ENCODE data around the gene ITPA.
"Not testable (repeated sequence)": the region's sequence is repeated elsewhere in the genome, so short reads cannot be mapped to it uniquely, and the experiment has no call there.

Gene ITPA

DNA sequence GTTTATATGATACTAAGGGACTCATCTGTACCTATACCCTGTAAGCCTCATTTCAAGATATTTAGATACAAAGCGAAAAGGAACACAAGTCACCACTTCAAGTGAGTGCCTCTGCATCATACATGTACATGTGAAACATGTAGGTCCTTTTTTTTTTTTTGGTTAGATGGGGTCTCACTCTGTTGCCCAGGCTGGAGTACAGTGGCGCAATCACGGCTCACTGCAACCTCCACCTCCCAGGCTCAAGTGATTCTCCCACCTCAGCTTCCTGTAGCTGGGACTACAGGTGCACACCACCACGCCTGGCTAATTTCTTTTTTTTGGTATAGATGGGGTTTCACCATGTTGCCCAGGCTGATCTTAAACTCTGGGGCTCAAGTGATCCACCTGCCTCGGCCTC lies 26.9 kb upstream of the ITPA start:
- H3K4me3 ChIP-seq; H3K9me3 ChIP-seq; H3K27me3 ChIP-seq (ENCODE audit: low read depth); H3K36me3 ChIP-seq (replicated peaks); DNase-seq (ENCODE audit: low spot score in 2 of 2); in situ Hi-C loops (cut with MboI; ENCODE audit: low sequenced_read_pairs); H3K4me1 ChIP-seq: not testable (repeated sequence)

DNA sequence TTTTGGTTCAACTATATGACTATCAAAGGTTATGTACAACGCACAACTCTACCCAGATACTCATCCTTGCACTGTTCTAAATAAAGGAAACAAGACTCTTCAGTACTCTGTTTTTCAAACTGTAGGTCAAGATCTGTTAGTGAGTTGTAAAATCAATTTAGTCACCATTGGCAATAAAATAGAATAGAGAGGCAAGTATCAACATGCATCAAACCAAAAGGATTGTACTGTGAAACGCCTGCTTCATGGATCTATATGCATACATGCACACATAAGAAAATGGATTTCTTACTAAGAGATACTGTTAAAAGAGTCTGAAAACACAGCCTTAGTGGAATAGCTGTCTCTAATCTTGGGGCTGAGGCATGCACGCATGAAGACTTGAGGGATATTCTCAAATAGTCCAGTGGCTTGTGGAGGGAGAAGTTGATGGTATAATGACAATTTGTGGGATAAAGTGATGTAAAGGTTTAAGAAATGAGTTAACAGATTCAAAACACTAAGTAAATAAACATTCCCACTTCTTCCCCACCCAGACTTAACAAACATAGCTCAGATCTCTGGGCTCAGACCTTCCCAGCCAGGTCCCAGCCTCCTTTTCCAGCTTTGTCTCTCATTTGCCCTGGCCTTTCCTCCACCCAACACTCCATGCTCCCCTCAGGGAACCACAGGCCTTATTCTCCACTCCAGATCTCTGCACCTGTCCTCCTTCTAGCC lies 25.2 kb upstream of the ITPA start:
- DNase-seq (ENCODE audit: low spot score in 2 of 2), result no peak
- Histone ChIP-seq H3K27me3 (ENCODE audit: low read depth) (no peaks in the 10 kb centered on the region), H3K4me3 (no peak overlapping the region), H3K36me3 (replicated peaks) (peaks cover under 1% of the 10 kb centered on the region), H3K9me3 (no peaks in the 10 kb centered on the region), H3K4me1 (no peaks in the 10 kb centered on the region)
- in situ Hi-C loops (cut with MboI; ENCODE audit: low sequenced_read_pairs), result no loop called here

DNA sequence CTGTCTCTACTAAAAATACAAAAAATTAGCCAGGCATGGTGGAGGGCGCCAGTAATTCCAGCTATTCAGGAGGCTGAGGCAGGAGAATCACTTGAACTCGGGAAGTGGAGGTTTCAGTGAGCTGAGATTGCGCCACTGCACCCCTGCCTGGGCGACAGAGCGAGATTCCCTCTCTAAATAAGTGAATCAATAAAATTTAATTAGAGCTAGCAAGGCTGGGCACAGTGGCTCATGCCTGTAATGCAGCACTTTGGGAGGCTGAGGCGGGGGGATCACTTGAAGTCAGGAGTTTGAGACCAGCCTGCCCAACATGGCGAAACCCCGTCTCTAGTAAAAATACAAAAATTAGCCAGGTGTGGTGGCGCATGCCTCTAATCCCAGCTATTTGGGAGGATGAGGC lies 21.4 kb upstream of the ITPA start:
- H3K4me1 ChIP-seq; H3K4me3 ChIP-seq; DNase-seq (ENCODE audit: low spot score in 2 of 2); H3K27me3 ChIP-seq (ENCODE audit: low read depth); in situ Hi-C loops (cut with MboI; ENCODE audit: low sequenced_read_pairs); H3K9me3 ChIP-seq: not testable (repeated sequence)
- peaks cover 34% of the 10 kb centered on the region for H3K36me3 ChIP-seq (replicated peaks)

DNA sequence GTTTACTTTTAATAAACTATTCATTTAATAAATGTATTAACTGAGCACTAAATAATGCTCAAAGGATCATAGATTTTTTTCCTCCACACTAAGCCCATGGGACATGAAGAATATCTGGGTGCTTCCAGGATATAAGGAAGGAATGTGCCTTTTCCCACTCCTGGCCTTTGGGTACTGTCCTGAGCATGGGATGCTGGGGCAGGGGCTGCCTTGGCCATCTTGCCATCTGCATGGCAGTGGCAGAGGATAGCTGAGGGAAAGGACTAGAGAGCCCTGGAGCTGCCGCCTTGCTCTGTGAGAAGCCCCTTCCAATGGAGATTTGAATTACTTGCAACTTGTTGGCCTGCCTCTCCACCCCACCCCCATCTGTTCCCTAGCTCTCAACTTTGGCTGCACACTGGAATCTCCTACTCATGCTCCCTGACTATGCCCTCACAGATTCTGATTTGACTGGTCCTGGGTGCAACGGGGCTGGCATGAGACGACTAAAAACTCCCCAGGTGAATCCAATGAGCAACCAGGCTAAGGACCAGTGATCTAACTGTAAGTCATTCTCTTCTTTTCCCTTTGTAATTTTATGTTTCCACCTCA lies 20.4 kb upstream of the ITPA start:
- Histone ChIP-seq H3K4me3 (no peak overlapping the region), H3K9me3 (no peaks in the 10 kb centered on the region), H3K27me3 (ENCODE audit: low read depth) (no peaks in the 10 kb centered on the region), H3K36me3 (replicated peaks) (peaks cover 45% of the 10 kb centered on the region), H3K4me1 (no peaks in the 10 kb centered on the region)
- no peak for DNase-seq (ENCODE audit: low spot score in 2 of 2)
- in situ Hi-C loops (cut with MboI; ENCODE audit: low sequenced_read_pairs), result no loop called here

DNA sequence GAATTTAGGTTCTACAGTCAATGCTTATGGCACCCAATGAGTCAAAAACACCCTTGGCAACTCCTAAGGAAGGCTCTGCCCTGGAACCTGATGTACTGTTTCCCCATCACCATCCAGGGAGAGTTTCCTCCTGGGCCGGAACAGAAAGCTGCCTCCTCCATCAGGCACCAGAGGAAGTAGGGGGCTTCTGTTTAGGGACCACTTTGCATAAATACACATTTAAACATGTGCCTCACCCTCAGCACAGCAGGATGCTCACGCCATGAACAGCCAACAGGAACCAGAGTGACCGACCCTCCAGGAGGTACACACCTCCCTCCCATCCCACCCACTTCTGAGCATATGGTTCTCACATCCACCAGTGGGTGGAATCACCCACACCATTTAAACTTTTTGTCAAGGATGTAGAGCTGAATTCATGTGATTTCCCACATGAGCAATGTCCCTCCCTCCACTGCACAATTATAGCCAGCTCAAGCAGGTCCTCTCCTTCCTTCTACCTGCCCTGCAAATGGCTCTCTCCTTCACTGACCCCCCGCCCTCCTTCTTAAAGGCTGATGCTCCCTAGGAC lies 19.7 kb upstream of the ITPA start:
- DNase-seq (ENCODE audit: low spot score in 2 of 2), result no peak
- in situ Hi-C loops (cut with MboI; ENCODE audit: low sequenced_read_pairs), result no loop called here
- no peaks in the 10 kb centered on the region for H3K9me3 ChIP-seq
- H3K36me3 ChIP-seq (replicated peaks), result peaks cover 52% of the 10 kb centered on the region
- no peaks in the 10 kb centered on the region for H3K4me1 ChIP-seq
- no peak overlapping the region for H3K4me3 ChIP-seq
- H3K27me3 ChIP-seq (ENCODE audit: low read depth), result no peaks in the 10 kb centered on the region

DNA sequence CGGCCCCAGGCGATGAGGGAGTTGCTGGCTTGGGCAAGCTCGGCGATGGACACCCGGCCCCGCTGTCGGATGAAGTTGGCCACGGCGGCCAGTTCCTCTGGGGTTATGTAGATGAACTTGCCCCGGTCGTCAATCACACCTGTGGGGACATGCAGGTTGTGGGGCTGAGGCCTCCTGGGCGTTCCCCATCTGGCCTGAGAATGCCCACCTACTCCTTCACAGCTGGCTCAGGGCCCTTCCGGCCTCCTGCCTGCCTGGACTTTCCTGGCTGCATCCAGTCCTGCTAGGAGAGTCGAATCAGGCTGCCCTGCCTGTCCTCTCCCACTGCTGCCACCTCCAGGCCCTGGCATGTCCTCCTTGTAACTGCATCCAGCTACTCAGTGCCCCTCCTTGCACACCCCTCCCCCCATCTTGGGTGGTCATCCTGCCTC lies 18.6 kb upstream of the ITPA start:
- DNase-seq (ENCODE audit: low spot score in 2 of 2), result no peak
- H3K27me3 ChIP-seq (ENCODE audit: low read depth), result no peaks in the 10 kb centered on the region
- in situ Hi-C loops (cut with MboI; ENCODE audit: low sequenced_read_pairs), result no loop called here
- H3K4me1 ChIP-seq, result no peaks in the 10 kb centered on the region
- no peaks in the 10 kb centered on the region for H3K9me3 ChIP-seq
- peaks cover 62% of the 10 kb centered on the region for H3K36me3 ChIP-seq (replicated peaks)
- no peak overlapping the region for H3K4me3 ChIP-seq

DNA sequence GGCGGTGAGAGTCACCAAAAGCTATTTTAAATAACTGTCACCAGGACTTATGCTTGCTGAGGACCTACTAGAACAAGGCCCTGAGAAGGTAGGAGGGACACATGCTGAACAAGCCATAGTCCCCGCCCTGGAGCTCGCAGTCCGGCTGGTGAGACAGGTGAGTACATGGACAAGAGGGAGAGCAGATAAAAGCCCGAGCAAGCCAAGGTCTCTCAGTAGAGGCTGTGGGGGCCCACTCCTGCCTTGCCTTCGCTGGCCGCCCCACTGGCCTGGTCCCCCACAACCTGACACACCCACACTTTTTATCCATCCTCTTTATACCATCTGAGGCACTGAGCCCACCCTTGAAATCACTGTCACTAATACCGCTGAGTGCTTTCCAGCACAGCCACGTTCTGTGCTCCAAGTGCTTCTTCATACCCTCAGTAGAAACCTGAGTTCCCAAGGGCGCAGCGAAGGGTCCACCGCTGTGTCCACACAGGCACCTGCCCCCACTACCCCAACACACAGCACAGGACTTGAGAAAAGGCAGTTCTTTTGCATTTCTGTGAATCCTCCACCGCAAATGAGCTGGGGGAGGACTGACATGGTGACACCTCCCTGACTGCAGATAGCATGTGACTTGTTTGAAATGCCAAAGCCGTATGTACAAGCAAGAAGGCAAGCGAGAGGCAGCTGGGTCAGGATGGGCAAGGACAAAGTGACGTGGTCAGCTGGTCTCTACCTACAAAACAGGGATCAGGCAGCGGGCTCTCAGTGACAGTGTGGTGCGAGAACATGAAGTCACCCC lies 16.9 kb upstream of the ITPA start:
- peaks cover 72% of the 10 kb centered on the region for H3K36me3 ChIP-seq (replicated peaks)
- DNase-seq (ENCODE audit: low spot score in 2 of 2), result no peak
- H3K4me1 ChIP-seq, result no peaks in the 10 kb centered on the region
- in situ Hi-C loops (cut with MboI; ENCODE audit: low sequenced_read_pairs), result no loop called here
- H3K4me3 ChIP-seq, result no peak overlapping the region
- no peaks in the 10 kb centered on the region for H3K27me3 ChIP-seq (ENCODE audit: low read depth)
- no peaks in the 10 kb centered on the region for H3K9me3 ChIP-seq

DNA sequence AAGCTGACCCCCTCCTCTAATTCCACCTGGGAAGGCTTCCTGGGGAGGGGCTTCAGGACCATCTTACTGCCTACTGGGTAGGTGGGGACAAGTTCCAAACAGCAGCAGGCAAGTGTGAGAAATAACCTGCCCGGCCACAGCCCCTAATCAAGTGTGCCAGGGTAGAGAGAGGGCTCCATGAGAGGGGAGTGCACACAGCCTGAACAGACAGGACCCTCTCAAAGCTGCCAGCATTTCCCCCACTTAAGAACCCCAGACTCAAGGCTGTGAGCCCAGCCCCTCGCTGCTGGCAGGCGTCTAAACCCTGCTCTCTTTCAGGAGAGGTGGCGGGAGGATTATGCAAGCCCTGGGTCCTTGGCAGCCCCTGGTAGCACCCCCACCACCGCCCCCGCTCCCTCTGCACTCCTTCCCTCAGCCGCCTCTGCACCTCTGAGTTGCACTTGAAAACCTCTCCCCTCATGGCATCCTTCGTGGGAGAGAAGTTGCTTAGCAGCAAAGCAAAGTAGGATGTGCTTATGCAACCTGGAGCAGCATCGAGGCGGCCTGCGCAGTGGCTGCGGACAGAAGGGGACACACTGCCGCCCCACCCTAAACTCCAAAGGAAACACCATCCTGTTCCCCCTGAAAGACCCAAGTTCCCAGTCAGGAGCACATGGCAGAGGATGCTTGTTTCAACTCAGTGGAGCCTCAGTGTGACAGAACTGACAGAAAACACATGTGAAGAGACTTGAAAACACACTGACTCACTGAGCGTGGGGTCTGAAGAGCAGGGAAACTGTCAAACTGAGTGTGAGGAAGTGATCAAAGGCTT lies 15.3 kb upstream of the ITPA start:
- Histone ChIP-seq H3K4me3 (no peak overlapping the region), H3K27me3 (ENCODE audit: low read depth) (no peaks in the 10 kb centered on the region), H3K36me3 (replicated peaks) (peaks cover 78% of the 10 kb centered on the region), H3K9me3 (no peaks in the 10 kb centered on the region), H3K4me1 (no peaks in the 10 kb centered on the region)
- in situ Hi-C loops (cut with MboI; ENCODE audit: low sequenced_read_pairs), result no loop called here
- no peak for DNase-seq (ENCODE audit: low spot score in 2 of 2)

DNA sequence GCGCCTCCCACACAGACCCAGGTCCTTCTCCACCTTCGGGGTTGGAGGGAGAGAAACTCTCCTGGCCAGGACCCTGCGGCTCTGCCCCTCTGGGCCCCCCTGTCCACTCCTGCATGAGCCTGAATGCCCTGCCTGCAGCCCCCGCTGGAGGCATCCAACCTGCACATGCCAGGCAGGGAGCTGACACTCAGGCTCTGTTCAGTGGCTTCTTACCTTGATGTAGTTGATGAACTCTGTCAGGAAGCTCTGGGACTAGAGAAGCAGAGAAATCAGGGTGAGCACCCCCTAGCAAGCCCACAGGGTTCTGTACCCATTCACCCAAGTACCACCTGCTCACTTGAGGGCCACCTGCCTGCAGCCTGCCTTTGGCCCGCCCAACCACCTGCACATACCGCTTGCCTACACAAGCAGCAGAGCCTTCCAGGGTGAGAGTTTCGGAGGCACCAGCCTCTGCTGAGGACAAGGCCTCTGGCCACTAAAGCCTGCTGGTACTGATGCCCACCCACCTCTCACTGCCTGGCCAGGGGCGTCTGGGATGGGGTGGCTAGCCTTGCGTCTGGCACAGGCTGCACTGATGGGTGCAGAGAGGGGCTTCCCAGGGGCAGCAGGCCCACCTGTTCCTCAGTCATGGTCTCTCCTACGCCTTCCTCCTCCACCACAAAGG lies 14.5 kb upstream of the ITPA start:
- no peak for DNase-seq (ENCODE audit: low spot score in 2 of 2)
- in situ Hi-C loops (cut with MboI; ENCODE audit: low sequenced_read_pairs), result no loop called here
- Histone ChIP-seq H3K9me3 (no peaks in the 10 kb centered on the region), H3K4me1 (no peaks in the 10 kb centered on the region), H3K4me3 (no peak overlapping the region), H3K36me3 (replicated peaks) (peaks cover 82% of the 10 kb centered on the region), H3K27me3 (ENCODE audit: low read depth) (no peaks in the 10 kb centered on the region)

DNA sequence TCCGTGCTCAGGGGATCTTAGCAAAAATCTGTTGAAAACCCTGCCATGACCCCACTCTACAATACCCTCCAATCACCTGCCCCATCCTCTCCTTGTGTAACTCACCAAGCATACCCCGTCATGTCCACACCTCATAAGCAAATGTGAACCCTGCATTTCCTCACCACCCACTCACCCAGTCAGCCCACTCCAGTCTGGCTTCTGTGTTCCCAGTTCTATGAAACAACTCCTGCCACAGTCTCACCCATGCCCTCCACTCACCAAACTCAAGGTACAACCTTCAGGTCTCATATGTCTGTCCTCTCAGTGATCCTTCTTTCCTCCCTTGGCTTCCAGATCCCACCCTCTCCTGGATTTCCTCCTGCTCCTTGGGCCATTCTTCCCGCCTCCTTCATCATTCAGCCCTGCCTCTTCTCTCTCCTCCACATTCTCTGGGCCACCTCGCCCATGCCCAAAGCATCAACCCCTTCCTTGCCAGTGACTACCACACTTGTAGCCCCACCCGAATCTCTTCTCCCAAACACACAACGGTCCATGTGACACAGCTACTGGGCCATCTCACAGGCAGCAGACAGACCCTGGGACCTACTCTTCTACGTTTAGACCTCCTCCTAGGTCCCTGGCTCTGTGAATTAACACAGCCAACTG lies 13.6 kb upstream of the ITPA start:
- in situ Hi-C loops (cut with MboI; ENCODE audit: low sequenced_read_pairs), result no loop called here
- Histone ChIP-seq H3K4me1 (no peaks in the 10 kb centered on the region), H3K36me3 (replicated peaks) (peaks cover 80% of the 10 kb centered on the region), H3K4me3 (no peak overlapping the region), H3K9me3 (no peaks in the 10 kb centered on the region), H3K27me3 (ENCODE audit: low read depth) (no peaks in the 10 kb centered on the region)
- no peak for DNase-seq (ENCODE audit: low spot score in 2 of 2)

DNA sequence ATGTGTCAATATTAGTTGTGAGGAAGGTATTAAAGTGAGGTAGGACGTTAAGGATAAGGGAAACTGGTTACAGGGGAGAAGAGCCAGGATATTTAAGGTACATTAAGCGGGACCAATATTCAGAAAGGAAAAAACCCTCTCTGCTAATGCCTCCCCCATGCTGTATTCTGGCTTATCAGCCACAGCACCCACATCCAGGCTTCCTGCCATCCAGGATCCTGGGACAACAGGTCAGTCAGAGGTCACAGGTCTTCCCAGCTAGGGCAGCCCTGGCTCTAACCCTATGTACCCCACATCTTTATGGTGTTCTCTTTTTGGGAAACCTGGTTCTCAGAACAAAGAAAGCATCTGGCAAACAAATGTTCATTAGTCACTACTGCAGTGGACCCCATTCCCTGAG lies 10.1 kb upstream of the ITPA start:
- Histone ChIP-seq H3K4me3 (no peak overlapping the region), H3K9me3 (no peaks in the 10 kb centered on the region), H3K4me1 (peaks cover 6% of the 10 kb centered on the region), H3K36me3 (replicated peaks) (peaks cover 58% of the 10 kb centered on the region), H3K27me3 (ENCODE audit: low read depth) (no peaks in the 10 kb centered on the region)
- DNase-seq (ENCODE audit: low spot score in 2 of 2), result no peak
- in situ Hi-C loops (cut with MboI; ENCODE audit: low sequenced_read_pairs), result no loop called here

DNA sequence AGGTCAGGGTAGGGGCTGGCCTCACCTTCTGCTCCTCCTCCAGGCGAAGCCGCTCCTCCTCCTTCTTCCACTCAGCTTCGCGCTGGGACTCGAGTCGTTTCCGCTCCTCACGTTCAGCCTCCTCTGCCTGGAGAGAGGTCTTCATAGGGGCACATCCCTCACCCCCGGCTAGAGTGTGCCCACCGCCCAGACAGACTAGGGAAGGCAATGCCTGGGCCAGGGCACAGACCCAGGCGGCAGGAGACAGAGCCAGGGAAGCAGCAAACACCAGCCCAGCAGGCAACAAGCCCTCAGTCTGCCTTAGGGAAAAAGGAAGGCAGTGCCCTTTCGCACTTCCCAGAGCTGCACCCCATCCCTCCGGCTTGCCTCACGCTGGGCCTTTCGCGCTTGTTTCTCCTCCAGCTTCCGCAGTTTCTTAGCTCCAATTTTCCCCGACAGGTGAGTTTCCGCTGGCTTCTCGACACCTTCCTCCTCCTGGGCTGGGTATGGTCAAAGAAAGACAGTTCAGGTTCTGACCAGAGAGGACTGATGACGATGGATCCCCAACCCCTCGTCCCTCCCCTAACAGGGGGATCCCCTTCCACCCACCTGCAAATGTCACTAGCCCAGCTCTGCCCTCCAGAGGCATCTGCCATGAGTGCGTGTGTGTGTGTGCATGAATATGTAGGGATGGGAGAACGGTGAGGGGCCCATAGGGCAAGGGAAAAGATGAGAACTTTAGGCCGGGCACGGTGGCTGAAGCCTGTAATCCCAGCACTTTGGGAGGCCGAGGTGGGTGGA lies 9.1 kb upstream of the ITPA start:
- Histone ChIP-seq H3K4me1 (peaks cover 6% of the 10 kb centered on the region), H3K36me3 (replicated peaks) (peaks cover 48% of the 10 kb centered on the region), H3K27me3 (ENCODE audit: low read depth) (no peaks in the 10 kb centered on the region), H3K9me3 (no peaks in the 10 kb centered on the region), H3K4me3 (no peak overlapping the region)
- DNase-seq (ENCODE audit: low spot score in 2 of 2), result no peak
- in situ Hi-C loops (cut with MboI; ENCODE audit: low sequenced_read_pairs), result no loop called here
